HTERT RPE-1 (cell line): ENCODE data around the gene STX5.
"Not testable (repeated sequence)": the region's sequence is repeated elsewhere in the genome, so short reads cannot be mapped to it uniquely, and the experiment has no call there.

Source experiments
- in situ Hi-C: fragments of 300-500 bp; cut with MboI; formaldehyde crosslinking; loops from 4 replicates; pipeline ENCODE4 v1.14.3; 2020; ENCODE audit warnings: low sequenced_read_pairs

STX5 gene

GRCh38 chr11:62830904-62831519 lies 839 bp downstream of the STX5 start:
- in situ Hi-C loops: no loop called here

DNA sequence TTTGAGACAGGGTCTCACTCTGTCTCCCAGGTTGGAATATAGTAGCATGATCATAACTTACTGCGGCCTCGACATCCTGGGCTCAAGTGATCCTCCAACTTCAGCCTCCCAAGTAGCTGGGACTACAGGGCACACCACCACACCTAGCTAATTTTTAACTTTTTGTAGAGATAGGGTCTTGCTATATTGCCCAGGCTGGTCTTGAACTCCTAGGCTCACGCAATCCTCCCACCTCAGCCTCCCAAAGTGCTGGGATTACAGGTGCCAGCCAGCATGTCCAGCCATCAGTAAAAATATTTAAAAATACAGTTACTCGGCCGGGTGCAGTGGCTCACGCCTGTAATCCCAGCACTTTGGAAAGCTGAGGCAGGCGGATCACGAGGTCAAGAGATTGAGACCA lies 3.7 kb downstream of the STX5 start:
- in situ Hi-C loops: not testable (repeated sequence)

GRCh38 chr11:62823677-62824076 lies 8.2 kb downstream of the STX5 start:
- in situ Hi-C loops: no loop called here

GRCh38 chr11:62817129-62817528 lies 14.7 kb downstream of the STX5 start:
- in situ Hi-C loops: no loop called here

- in situ Hi-C loops: no loop called here
Measured at GRCh38 chr11:62816557-62816956, 15.3 kb downstream of the STX5 start.

- in situ Hi-C loops: no loop called here
Measured at GRCh38 chr11:62811659-62812058, 20.2 kb downstream of the STX5 start.

DNA sequence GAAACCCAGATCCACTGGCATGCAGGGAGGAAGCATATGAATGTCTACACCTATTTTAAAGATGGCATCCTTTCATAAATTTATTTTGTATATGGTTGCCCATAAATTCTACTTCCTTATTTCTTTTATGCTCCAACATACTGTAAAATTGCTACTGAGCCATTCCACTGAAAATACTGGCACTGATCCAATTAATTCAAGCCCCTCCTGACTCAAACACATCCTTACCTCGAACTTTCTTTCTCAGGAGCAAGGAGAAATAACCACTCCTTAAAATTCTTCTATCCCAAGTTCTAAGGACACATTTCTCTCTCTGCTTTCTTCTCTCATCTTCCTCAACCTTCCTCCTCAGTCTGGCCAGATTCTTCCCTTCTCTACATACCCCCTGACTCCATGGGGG lies 21.1 kb downstream of the STX5 start:
- in situ Hi-C loops: no loop called here

DNA sequence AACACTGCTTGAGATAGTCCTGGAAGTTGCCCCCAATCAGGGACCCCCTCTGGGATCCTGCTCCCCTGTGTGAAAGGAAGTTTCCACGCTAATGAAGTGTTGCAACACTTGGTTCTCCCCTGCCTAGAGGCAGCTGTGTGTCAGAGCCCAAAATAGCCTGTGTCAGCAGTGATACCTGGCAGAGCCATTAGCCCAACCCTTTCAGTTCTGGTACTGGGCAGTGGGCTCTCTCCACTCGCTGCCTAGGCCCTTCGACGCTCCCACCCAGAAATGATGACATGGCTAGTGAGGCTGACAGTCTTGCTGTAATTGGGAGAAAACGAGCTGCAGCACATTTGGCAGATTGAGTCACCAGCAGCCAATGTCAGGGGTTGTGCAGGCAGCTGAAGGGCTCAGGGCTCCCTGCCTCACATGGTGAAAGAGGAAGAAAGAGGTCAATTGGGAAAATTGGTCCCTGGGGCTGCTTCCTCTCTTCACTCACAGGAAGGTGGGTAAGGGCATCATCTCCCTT lies 25.2 kb downstream of the STX5 start:
- in situ Hi-C loops: no loop called here

- in situ Hi-C loops: no loop called here
Measured at GRCh38 chr11:62805961-62806441, 25.9 kb downstream of the STX5 start.

GRCh38 chr11:62805076-62805892 lies 26.6 kb downstream of the STX5 start, which contains the start of gene NXF1:
NXF1 (minus strand) TSS chr11:62805440; CDS start chr11:62805356, 84 bp downstream.
- in situ Hi-C loops: no loop called here

GRCh38 chr11:62804310-62805075 lies 27.4 kb downstream of the STX5 start:
- in situ Hi-C loops: no loop called here

- in situ Hi-C loops: no loop called here
Measured at GRCh38 chr11:62801071-62801470, 30.8 kb downstream of the STX5 start.

DNA sequence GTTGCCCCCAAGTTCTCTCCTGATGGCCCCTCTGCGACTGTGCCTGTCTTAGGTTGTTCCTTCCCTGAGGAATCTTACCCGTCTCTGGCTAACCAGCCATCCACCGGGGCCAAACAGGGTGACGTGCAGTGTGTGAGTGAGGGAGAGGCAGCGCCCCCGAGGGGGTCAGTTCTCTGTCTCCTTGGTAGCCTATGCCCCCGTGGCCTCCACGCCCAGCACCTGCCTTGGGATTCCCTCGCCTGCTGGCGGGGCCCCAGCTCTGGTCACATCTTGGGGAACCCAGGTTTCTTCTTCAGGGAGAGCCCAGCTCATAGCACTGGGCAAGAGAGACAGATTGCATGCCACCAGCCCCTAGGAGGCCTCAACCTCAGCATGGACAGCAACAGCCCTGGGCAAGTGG lies 32.4 kb downstream of the STX5 start:
- in situ Hi-C loops: no loop called here

DNA sequence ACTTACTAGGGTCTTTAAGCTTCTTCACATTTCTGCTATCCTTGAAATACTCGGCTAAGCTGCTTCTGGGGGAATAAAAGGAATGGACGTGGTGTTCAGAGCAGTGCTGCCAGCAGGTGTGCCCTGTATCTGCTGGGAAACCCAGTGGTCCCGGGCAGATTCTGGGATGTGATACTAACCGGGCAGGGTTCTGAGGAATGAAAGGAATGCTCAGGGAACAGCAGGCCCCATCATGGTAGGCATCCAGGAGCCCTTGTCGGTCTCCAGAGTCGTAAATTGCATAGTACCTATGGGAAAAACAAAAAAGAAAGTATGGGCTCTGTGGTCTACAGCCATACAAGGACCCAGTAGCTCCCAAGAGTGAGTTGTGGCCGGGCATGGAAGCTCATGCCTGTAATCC lies 35.6 kb downstream of the STX5 start:
- in situ Hi-C loops: no loop called here

GRCh38 chr11:62794201-62794775 lies 37.6 kb downstream of the STX5 start:
- in situ Hi-C loops: no loop called here

DNA sequence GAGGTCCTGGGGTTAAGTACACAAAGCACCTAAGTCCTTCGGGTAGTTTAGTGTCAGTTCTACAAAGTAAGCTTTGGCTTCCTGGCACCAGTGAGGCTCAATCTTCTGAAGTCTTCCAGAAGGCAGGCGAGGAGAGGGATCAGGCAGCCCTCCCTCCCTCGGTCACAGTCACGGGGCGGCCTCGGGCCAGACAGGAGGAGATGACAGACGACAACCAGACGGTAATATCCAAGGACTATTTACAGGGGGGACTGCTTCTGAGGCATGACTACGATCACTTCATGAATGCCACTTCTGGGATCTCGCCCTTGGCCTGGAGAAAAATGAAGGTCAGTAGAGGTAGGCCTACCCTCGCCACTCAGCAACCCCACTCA lies 39.7 kb downstream of the STX5 start:
- in situ Hi-C loops: no loop called here

GRCh38 chr11:62791501-62792201 lies 40.2 kb downstream of the STX5 start, which contains the start of gene TMEM223:
TMEM223 (minus strand) TSS chr11:62792006; CDS start chr11:62791994, 12 bp downstream.
- in situ Hi-C loops: no loop called here

DNA sequence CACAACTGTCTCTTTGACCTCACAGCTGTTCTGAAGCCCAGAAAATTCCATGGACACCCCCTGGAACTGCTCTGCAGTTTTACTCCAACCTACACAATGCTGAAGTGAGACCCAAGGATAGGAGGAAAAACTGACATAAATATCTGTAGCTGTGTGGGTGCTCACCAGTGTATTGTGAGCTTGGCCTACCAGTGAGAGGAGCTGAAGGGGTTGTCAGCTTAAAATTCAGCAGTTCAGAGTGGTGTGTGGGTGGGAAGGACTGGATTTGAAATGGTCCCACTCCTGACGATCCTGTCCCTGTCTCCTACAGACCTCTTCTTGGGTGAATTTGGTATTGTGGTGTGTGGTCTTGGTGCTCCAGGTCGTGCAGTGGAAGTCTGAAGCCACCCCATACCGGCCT lies 42.3 kb downstream of the STX5 start:
- in situ Hi-C loops: no loop called here

DNA sequence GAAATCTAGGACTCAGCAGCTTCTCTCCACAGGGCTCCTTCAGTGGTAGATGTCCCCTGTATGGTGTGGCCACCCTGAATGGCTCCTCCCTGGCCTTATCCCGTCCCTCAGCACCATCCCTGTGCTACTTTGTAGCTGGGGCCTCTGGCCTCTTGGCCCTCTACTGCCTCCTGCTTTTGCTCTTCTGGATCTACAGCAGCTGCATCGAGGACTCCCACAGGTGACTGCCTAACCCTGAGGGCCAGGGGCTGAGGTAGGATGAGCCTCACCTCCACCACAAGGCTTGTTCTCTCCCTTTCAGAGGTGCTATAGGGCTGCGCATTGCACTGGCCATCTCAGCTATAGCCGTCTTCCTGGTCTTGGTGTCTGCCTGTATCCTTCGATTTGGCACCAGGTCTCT lies 42.9 kb downstream of the STX5 start:
- in situ Hi-C loops: no loop called here

DNA sequence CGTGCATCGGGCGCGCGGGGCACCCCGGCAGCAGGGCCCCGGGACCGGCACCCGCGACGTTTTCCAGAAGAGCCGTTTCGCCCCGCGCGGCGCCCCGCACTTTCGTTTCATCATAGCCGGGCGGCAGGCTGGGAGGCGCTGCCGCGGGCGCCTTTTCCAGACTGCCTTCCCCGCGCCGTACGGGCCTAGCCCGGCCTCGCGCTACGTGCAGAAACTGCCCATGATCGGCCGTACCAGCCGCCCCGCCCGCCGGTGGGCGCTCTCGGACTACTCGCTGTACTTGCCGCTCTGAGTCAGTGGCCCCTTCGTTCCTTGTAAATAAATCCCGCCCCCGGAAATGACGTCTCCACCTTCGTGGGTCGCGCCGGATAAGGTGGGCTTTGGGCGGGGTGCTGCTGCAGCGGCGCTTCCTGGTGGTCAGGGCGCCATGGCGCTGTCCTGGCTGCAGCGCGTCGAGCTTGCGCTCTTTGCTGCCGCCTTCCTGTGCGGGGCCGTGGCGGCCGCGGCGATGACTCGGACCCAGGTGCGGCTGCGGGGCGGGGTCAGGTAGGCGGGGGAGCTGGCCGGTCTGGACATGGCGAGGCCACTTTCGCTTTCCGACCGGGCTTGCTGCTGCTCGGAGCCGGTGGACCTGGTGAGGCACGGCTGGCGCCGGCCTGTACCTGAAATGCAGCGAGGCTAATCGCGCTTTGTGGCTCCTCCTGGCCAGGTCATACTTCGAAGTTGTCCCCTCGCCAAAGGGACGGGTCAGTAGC lies 44.7 kb downstream of the STX5 start, which contains the start of gene TMEM179B:
TMEM179B (plus strand) TSS at position 398 of the 755 bp plus-strand sequence; CDS start at position 428, 30 bp downstream.
- in situ Hi-C loops: no loop called here
